ENCODE results near the gene TPCN2. TPM values are rescaled to one million over a fixed set of nuclear protein-coding genes. Genes with fewer than 3 reads are reported as not detected.

TPCN2 gene
- total RNA-seq, 1 experiment from 2014 or later, result 7.1 TPM

GRCh38 chr11:69037074-69037473, 11.7 kb upstream of the TPCN2 start:
- no peak for DNase-seq (ENCODE audit: low read depth)

DNA sequence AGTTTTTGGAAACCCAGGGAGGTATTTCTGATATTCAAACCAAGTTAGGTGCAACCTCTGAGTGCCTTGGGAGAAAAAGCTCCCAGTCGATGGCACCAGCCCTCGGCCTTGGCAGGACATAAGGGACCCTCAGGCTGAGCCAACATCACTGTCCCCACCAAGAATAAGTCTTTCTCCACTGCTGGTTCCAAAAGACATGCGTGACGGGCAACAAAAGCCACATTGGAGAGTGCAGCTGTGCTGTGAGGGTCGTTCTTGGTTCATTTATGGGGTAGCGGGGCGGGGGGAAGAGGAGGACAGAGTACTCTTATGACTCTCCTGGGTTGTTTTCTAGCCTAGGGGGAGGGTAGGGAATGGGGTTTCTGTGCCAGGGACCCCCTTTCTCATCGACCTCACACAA, 11.2 kb upstream of the TPCN2 start:
- DNase-seq (ENCODE audit: low read depth), result no peak

GRCh38 chr11:69039501-69039900, 9.2 kb upstream of the TPCN2 start:
- no peak for DNase-seq (ENCODE audit: low read depth)

DNA sequence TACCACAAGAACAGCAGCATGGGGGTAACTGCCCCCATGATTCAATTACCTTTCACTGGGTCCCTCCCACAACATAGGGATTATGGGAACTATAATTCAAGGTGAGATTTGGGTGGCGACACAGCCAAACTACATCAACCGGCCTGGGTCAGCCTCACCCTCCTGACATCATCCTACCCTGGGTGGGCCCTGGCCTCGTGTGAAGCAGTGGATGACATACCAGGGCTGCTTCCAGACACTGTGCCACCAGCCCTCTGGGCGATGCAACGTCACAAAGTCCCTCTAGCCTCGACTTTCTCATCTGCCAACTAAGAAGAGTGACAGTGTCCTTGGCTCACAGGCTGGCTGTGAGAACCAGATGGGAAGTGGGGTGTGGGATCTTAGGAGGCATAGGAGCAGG, 8.7 kb upstream of the TPCN2 start:
- DNase-seq (ENCODE audit: low read depth), result no peak

DNA sequence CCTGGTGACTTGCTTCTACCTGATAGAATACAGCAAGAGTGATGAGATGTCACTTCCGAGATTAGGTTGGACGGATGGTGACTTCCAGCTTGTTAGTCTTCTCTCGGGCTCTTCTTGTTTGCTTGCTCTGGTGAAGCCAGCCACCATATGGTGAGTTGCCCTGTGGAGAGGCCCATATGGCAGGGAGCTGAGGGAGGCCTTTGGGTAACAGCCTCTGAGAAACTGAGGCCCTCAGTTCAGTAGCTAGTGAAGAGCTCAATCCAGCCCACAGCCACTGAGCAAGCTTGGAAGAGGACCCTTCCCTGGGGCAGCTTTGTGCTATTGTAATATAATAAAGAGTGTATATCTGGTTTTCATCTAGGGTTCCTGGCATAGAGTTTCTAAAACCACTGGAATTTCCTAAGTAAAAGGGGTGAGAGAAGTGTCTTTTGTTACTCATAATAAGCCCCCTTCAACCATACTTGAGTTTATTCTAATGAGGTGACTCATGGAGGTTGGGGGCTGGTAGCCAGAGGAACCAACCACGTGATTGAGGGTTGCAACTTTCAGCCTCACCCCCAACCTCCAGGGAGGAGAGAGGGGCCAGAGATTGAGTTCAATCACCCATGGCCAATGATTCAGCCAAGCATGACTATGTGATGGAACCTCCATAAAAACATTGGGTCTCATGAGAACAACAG, 8.0 kb upstream of the TPCN2 start:
- DNase-seq (ENCODE audit: low read depth), result peak; percentile 38

DNA sequence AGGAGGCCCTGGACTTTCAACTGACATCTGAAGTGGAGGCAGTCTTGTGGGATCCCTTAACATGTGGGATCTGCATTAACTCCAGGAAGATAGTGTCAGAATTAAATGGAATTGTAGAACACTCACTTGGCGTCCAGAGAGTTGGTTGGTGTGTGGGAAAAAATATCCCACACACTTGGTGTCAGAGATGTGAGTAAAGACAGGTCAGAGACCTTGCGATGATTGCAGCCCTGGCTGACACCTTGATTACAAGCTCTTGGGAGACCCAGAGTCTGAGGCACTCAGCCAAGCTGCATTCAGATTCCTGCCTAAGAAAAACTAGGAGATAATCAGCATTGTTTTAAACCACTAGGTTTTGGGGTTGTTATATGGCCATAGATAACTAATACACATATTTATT, 7.2 kb upstream of the TPCN2 start:
- DNase-seq (ENCODE audit: low read depth), result no peak

- peak; percentile 74 for DNase-seq (ENCODE audit: low read depth)
Measured at GRCh38 chr11:69044111-69045013, 4.4 kb upstream of the TPCN2 start.

DNA sequence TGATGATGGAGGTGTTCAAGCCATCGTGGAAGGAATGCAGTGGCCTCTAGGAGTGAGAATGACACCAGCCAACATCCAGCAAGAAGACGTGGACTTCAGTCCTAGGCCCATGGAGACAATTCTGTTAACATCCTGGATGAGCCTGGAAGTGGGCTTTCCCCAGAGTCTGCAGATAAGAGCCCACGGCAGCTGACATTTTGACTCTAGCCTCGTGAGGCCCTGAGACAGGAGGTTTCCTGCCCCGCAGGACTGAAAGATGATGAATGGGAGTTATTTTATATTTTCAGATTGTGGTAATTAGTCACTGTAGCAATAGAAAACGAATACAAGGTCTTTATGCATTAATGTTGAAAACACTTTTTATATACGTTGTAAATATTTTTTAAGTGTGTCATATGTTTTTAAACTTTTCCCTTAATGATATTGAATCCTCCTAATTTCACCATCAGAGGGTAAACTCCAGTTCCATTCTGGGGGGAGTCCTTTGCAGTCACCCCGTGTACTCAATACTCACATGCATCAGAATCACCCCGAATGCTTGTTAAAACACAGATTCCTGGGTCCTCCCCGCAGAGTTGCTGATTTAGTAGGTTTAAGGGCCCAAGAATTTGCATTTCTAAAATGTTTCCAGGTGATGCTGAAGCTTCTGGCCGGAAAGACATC, 570 bp upstream of the TPCN2 start:
- peak; percentile 11 for DNase-seq (ENCODE audit: low read depth)

GRCh38 chr11:69049490-69049867, 747 bp downstream of the TPCN2 start:
- no peak for DNase-seq (ENCODE audit: low read depth)

DNA sequence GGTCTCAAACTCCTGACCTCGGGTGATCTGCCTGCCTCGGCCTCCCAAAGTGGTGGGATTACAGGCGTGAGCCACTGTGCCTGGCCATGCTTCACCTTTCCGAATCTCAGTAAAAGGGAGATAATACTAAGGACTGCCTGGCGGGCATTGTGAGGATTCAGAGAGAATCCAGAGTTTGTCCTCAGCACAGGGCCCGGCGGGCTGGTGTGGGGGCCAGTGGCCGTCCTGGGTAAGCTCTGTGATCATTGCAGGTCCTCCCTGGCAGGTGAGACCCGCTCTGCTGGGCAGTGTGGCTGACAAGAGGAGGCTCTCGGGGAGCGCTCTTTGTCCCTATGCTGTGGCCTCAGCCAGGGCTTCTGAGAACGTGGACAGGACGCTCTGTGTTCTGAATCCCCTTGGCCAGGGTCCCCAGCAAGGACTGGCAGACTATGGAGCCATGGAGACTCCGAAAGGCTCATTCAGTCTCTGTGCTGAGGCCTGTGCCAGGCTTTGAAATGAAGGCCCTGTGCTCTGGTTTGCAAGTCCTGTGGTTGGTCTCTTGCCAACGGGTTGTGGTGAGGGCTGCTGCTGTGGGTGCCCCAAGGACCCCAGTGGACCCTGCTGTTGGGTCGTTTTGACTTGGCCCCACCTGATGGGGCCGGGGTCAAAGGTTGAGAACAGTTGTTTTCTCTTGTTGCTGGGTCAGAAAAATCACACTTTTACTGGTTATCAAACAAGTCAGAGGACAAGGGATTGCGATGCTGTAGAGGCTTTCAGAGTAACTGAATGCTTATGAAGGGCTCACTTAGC, 2.1 kb downstream of the TPCN2 start:
- DNase-seq (ENCODE audit: low read depth), result no peak

DNA sequence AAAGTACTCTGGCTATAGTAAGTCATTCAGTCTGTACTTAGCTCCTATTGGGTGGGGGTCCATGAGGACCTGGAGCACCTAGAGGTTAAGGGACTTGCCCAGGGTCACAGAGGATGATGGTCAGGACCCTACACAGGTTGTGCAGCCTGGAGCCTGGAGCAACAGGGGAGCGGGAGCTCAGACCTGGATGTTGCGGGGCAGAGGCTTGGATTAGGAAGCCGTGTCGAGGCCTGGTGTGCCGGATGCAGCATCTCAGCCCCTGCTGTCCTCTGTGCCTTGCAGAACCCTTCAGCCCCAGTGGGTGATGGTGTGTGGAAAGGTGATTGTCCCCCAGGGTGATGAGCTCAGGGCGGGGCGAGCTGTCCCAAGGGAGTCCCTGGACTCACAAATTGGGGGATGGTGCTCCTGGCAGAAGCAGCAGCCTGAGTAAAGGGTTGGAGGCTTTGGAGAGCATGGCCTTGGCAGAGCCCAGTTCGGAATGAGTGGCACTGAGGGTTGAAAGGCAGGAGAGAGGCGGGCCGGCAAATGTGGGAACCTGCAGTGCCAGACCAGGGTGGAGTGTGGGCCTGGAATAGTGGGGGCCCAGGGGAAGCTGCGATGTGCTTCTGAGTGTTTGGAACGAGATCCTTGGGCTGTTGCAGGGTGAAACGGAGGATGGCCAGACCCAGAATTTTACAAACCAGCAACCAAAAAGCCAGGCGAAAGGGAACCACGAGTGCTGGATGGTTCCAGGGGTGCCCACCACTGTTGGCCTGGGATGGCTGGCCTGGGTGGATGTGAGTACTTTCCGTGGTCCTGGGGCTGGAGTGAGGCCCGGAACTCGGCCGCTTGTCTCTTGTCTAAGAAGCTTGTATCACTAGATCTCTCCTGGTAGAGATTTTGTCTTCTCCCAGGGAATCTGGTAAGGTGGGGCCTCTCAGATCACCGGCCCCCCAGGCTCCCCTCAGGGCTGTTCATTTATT, 2.9 kb downstream of the TPCN2 start:
- no peak for DNase-seq (ENCODE audit: low read depth)

- DNase-seq (ENCODE audit: low read depth), result no peak
Measured at GRCh38 chr11:69052343-69053168, 3.8 kb downstream of the TPCN2 start.

DNA sequence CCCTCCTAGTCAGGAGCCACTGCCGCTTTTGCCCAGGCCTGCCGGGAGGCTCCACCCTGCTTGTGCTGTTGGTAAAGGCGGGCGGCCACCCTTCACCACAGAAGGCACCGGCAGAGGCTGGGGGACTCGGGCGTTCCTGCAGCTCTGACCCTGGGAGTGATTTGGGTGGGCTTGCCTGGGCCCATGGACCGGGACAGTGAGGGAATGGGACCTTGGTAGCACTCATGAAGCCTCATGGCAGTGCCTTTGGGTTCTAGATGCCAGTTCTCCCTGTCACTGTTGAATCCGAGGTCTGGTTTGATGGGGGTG, 4.4 kb downstream of the TPCN2 start:
- DNase-seq (ENCODE audit: low read depth), result no peak

- no peak for DNase-seq (ENCODE audit: low read depth)
Measured at GRCh38 chr11:69053546-69054396, 5.0 kb downstream of the TPCN2 start.

- no peak for DNase-seq (ENCODE audit: low read depth)
Measured at GRCh38 chr11:69054397-69055211, 5.9 kb downstream of the TPCN2 start.

DNA sequence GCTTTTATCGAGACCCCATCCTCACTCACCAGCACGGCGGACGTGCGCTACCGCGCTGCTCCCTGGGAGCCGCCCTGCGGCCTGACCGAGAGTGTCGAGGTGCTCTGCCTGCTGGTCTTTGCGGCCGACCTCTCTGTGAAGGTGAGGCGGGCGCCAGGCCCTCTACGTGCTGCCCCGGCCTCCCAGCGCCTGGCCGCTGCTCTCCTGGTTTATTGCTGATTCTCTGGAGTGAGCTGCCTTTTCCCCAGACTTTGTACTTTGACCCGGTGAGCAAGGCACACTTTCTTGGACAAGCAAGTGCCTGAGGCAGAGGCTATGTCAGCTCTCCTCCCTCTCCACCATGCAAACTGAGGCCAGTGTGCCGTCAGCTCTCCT, 6.5 kb downstream of the TPCN2 start:
- no peak for DNase-seq (ENCODE audit: low read depth)

DNA sequence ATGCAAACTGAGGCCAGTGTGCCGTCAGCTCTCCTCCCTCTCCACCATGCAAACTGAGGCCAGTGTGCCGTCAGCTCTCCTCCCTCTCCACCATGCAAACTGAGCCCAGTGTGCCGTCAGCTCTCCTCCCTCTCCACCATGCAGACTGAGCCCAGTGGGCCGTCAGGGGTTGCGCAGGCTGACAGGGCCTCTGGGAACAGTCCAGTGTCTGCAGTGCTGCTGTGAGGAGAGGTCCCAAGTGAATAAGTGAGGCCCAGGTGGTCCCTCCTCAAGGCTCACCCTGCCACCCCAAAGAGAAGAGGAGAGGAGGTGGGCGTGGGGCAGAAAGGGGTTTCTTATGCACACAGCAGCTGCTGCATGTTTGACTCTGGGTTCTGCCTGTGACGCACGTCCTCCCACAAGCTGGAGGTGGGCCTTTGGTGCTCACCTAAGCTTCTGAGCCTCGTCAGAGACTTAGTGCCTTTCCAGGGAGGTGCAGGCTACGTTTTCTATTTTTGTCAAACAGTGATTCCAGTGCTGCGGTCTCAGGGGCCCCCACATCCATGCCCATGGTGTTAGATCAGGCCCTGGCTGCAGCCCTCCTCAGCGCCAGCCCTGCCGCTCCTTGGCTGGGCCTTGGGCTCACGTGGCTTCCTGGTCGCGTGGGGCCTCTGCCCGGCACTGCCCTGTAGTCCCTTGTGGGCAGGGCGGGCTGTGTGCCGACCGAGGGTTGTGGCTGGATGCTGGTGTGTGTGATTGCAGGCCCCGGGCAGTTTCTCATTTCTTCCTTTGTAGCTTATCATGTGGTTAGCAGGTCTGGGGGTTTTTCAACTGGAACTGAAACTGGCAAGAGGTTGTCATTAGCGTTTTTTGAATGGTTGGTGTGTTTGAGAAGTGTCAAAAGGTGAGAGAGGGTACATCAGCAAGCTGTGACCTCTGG, 7.1 kb downstream of the TPCN2 start:
- no peak for DNase-seq (ENCODE audit: low read depth)

Data from LHCN-M2 (cell line).